Measurements from ENCODE around the gene EHHADH. TPM values are rescaled to one million over a fixed set of nuclear protein-coding genes. Genes with fewer than 3 reads are reported as not detected.

The EHHADH gene
- polyA plus RNA-seq, 4 donors: 12.2 to 29.5 (median 14.5) TPM

Other genes with a start within 250 kb of the EHHADH start
- 1 to 10 TPM in 3 of 4 donors, under 1 TPM in 1; 0.67 to 5.1 (median 2.9) TPM for gene C3orf70, start 101.0 kb downstream of the EHHADH start, polyA plus RNA-seq
- gene MAP3K13, start 109.1 kb upstream of the EHHADH start, polyA plus RNA-seq: 10 to 100 TPM; 20.3 to 59.4 (median 36.6) TPM
- 10 to 100 TPM; 20.5 to 75.1 (median 37.8) TPM for gene TMEM41A, start 245.0 kb upstream of the EHHADH start, polyA plus RNA-seq

Measured in small intestine (tissue), 4 donors.